GM18498 (cell line): ENCODE measurements around the gene TMEM255A.

ENCODE experiments used
- ATAC-seq: cut with Tn5 transposase; IDR thresholded peaks from one replicate; pipeline ENCODE4 v1.9.1; 2021; ENCODE audit warnings: mild to moderate bottlenecking, moderate library complexity; ENCODE audit not compliant: unreplicated experiment

The TMEM255A gene

DNA sequence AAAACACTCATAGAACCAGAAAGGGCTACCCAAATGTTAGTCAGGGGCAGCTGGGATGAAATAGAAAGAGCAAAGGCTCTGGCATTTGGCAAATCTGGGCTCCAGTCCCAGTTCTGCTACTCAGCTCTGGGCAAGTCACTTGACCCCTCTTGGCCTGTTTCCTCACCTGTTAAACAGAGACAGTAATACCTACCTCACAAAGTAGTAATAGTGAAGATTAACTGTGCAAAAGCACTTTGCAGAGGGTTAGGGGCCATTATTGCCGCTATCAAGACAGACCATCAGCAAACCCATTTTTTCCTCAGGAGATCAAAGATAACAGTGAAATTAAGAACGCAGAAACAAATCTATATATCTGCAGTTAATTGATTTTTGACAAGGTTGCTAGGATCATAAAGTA, 40.0 kb downstream of the TMEM255A start:
- no peak for ATAC-seq

- no peak for ATAC-seq
Observed at GRCh38 chrX:120270567-120270966, 40.7 kb downstream of the TMEM255A start.

- ATAC-seq, result no peak
Observed at GRCh38 chrX:120269373-120270035, 41.8 kb downstream of the TMEM255A start.

- ATAC-seq, result no peak
Observed at GRCh38 chrX:120264341-120264740, 46.9 kb downstream of the TMEM255A start.

GRCh38 chrX:120262859-120263708, 48.2 kb downstream of the TMEM255A start:
- peak; percentile 75 for ATAC-seq

DNA sequence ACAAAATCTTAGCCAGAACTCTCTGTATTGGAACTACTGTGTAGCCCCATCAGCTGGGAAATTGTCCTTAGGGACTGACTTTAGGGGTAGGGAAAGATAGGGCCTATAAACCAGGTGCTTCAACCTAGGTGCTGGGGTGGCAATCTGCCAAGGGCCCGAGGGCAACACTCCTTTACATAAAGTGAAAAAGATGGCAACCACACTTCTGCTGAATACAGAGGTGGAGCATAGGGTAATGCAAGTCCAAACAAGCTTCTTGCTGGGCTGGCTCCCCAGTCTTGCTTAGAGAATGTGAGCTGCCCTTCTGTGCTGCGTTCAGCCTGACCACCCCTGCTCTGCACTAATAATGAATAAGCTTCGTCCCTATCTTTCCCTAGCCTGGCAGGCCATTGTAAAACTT, 50.9 kb downstream of the TMEM255A start:
- no peak for ATAC-seq

DNA sequence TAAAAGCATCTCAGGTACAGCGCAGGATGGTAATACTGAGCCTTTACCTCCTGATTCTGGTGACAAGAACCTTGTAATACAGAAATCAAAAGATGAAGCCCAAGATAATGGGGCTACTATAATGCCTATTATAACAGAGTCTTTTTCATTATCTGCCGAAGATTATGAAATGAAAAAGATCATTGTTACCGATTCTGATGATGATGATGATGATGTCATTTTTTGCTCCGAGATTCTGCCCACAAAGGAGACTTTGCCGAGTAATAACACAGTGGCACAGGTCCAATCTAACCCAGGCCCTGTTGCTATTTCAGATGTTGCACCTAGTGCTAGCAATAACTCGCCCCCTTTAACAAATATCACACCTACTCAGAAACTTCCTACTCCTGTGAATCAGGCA, 57.5 kb downstream of the TMEM255A start:
- no peak for ATAC-seq

GRCh38 chrX:120251471-120252011, 59.7 kb downstream of the TMEM255A start:
- no peak for ATAC-seq

- ATAC-seq, result peak; percentile 99
Observed at GRCh38 chrX:120250522-120251271, 60.6 kb downstream of the TMEM255A start, which contains the start of gene ZBTB33. TSS of gene ZBTB33 (plus strand) at chrX:120250812. CDS start at chrX:120253416, 2,604 bp downstream.

DNA sequence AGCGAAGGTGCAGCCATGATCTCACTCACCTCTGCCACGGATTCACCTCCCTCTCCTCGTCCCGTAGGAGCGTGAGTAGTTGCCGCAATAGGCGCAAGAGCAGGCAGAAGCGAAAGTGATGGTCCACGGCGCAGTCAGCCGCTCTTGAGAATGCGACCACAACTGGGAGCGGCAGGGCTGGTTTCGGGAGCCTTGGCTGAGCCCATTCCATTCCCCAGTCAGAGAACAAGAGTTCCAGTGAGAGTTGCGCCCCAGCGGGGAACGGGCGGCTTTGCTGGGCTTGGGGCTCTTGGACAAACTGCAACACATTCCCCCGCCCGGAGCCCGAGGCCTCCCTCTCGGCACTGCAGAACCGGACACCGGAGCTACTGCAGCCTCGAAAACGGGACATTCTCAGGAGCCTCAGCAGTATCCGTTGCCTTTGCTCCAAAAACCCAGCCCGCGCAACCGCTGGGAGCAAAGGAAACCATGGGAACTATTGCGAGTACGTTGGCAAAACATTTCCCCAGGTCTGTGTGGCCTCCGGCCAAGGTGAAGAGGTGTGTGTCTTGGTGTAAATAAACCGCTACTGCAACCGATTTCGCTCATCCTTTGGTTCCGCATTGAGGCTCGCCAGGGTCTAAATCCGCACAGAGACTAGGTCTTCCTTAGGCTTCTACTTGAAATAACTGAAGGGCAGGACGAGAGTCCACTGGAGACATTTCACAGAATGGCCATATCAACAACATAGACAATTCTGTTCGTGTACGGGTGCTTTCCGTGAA, 66.3 kb downstream of the TMEM255A start:
- ATAC-seq, result peak; percentile 75

GRCh38 chrX:120244395-120244734, 66.9 kb downstream of the TMEM255A start:
- ATAC-seq, result peak; percentile 23

DNA sequence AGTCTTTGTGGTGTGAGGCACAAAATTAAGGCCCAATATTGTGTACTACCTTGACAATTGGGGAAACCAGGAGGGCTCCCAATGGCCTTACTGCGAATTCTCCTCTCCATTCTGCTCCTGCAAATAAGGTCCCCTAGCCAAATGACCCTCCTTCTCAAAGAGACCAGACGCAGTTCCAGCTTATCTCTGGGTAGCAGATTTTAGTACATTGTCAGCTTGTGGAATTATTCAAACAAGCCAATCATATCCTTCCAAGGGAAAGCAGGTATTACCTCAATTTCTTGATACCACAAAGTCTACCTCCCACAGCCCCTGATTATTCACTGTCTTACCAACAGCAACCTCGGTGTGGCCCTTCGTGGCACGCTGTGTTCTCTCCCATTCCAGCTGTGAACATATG, 68.4 kb downstream of the TMEM255A start:
- no peak for ATAC-seq

DNA sequence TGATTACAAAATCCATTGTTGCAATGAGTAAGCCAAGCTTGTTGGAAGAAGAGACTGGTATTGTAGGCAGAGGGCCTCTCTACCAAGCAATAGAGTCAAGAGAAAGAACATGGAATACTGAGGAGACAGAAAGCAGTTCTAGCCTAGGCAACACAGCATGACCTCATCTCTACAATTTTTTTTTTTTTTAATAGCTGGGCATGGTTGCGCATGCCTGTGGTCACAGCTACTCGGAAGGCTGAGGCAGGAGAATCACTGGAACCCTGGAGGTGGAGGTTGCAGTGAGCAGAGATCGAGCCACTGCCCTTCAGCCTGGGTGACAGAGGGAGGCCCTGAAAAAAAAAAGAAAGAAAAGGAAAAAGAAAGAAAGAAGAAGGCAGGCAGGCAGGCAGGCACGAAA, 72.3 kb downstream of the TMEM255A start:
- no peak for ATAC-seq

GRCh38 chrX:120236687-120237479, 74.4 kb downstream of the TMEM255A start:
- no peak for ATAC-seq

DNA sequence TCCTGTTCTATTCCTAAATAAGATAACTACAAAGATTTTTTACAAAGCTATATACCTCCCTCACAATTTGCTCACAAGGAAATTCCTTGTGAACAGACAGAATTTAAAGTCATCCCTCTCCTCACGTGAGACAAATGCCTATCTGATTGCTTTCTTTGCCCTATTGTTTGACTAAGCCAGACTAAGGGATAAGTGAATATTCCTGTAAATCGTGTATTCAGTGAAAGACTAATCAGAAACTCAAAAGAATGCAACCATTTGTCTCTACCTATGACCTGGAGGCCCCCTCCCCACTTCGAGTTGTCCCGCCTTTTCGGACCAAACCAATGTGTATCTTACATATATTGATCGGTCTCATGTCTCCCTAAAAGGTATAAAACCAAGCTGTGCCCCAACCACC, 76.0 kb downstream of the TMEM255A start:
- ATAC-seq, result no peak

DNA sequence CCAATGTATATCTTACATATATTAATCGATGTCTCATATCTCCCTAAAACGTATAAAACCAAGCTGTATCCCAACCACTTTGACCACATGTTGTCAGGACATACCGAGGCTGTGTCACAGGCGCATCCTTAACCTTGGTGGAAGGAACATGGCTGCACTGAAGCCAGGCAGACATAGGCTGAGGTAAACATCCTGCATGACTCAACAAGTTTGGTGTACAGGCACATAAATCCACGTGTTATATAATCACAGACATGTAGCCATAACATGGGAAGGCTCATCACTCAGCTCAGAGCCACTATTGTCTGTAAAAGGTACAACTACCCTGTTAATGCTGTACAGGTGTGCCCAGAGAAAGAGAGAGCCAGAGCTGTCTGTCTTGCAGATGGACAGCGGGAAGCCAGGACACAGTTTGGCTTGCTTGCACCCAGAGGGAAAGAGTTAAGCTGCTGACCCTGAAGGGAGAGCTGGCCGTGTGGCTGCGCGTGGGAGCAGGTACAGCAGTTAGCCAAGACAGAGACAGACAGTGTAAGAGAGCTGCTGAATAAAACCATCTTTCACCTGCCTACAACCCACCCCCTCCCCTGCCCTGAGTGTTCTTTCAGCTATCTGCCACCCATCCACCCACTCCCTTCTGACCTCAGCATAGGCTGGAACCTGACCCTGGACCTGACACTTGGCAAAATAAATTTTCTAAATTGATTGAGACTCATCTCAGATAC, 82.9 kb downstream of the TMEM255A start:
- no peak for ATAC-seq

- no peak for ATAC-seq
Observed at GRCh38 chrX:120224388-120224787, 86.9 kb downstream of the TMEM255A start.

- no peak for ATAC-seq
Observed at GRCh38 chrX:120223374-120223773, 87.9 kb downstream of the TMEM255A start.
